HepG2 (cell line): ENCODE results near the gene AFDN. TPM values are rescaled to one million over a fixed set of nuclear protein-coding genes. Genes with fewer than 3 reads are reported as not detected.

Experiments
- ARNT ChIP-seq: fragments of 450-650 bp; IDR thresholded peaks from 2 replicates; pipeline ENCODE4 v1.6.1; 2017
- CCDC6 ChIP-seq: sonication (generic); formaldehyde crosslinking; IDR thresholded peaks from 2 replicates; pipeline ENCODE4 v1.8.1; 2022; ENCODE audit warnings: mild to moderate bottlenecking, missing genetic modification reagents, moderate library complexity
- CHD2 ChIP-seq: IDR thresholded peaks from 2 replicates; pipeline ENCODE4 v1.6.1; 2011; ENCODE audit warnings: low read depth, low read length, improper control_type of control experiment
- DMAP1 ChIP-seq: IDR thresholded peaks from 2 replicates; pipeline ENCODE4 v1.6.1; 2016
- DPF2 ChIP-seq: sonication (generic); formaldehyde crosslinking; IDR thresholded peaks from 2 replicates; pipeline ENCODE4 v1.4.0; 2020; ENCODE audit warnings: mild to moderate bottlenecking, low read depth, missing genetic modification reagents, borderline replicate concordance
- FOXP1 ChIP-seq, 2 experiments: fragments of 450-650 bp in 1 of 2; IDR thresholded peaks; 2 replicates each; pipeline ENCODE4 v1.6.1; 2017 to 2018; ENCODE audit warnings: antibody characterized with exemption in 1 of 2
- HDAC1 ChIP-seq: sonication (generic); formaldehyde crosslinking; IDR thresholded peaks from 2 replicates; pipeline ENCODE4 v1.5.1; 2020; ENCODE audit warnings: mild to moderate bottlenecking, missing genetic modification reagents
- HDAC2 ChIP-seq: sonication (generic); formaldehyde crosslinking; IDR thresholded peaks from 2 replicates; pipeline ENCODE4 v1.4.0; 2020; ENCODE audit warnings: missing genetic modification reagents
- HNRNPL ChIP-seq: fragments of 200-400 bp; formaldehyde crosslinking; IDR thresholded peaks from 2 replicates; pipeline ENCODE4 v1.6.1; 2017; ENCODE audit warnings: mild to moderate bottlenecking, low read depth, low read length
- KDM5B ChIP-seq: sonication (generic); formaldehyde crosslinking; IDR thresholded peaks from 2 replicates; pipeline ENCODE4 v1.4.0; 2020; ENCODE audit warnings: missing genetic modification reagents, mild to moderate bottlenecking, borderline replicate concordance
- POGZ ChIP-seq: sonication (generic); formaldehyde crosslinking; IDR thresholded peaks from 2 replicates; pipeline ENCODE4 v1.4.0; 2020; ENCODE audit warnings: mild to moderate bottlenecking, missing genetic modification reagents
- TAF1 ChIP-seq: sonication (generic); formaldehyde crosslinking; IDR thresholded peaks from 2 replicates; pipeline ENCODE4 v1.4.0; 2020; ENCODE audit warnings: missing genetic modification reagents
- ZFP37 ChIP-seq: sonication (generic); formaldehyde crosslinking; IDR thresholded peaks from 2 replicates; pipeline ENCODE4 v1.4.0; 2020; ENCODE audit warnings: missing genetic modification reagents, borderline replicate concordance
- ZNF251 ChIP-seq: sonication (generic); formaldehyde crosslinking; IDR thresholded peaks from 2 replicates; pipeline ENCODE4 v1.9.0; 2021; ENCODE audit warnings: mild to moderate bottlenecking, missing genetic modification reagents
- ZNF44 ChIP-seq: sonication (generic); formaldehyde crosslinking; IDR thresholded peaks from 2 replicates; pipeline ENCODE4 v1.5.1; 2020; ENCODE audit warnings: mild to moderate bottlenecking, missing genetic modification reagents
- ZNF441 ChIP-seq: sonication (generic); formaldehyde crosslinking; IDR thresholded peaks from 2 replicates; pipeline ENCODE4 v1.7.0; 2021; ENCODE audit warnings: missing genetic modification reagents, borderline replicate concordance
- ZNF556 ChIP-seq: sonication (generic); formaldehyde crosslinking; IDR thresholded peaks from 2 replicates; pipeline ENCODE4 v1.4.0; 2020; ENCODE audit warnings: mild to moderate bottlenecking, missing genetic modification reagents, borderline replicate concordance
- ZNF564 ChIP-seq: sonication (generic); formaldehyde crosslinking; IDR thresholded peaks from 2 replicates; pipeline ENCODE4 v1.8.1; 2023; ENCODE audit warnings: mild to moderate bottlenecking, missing genetic modification reagents
- ZNF577 ChIP-seq: sonication (generic); formaldehyde crosslinking; IDR thresholded peaks from 2 replicates; pipeline ENCODE4 v1.4.0; 2020; ENCODE audit warnings: mild to moderate bottlenecking, low read depth, missing genetic modification reagents, borderline replicate concordance
- ZNF772 ChIP-seq: sonication (generic); formaldehyde crosslinking; IDR thresholded peaks from 2 replicates; pipeline ENCODE4 v1.5.0; 2020; ENCODE audit warnings: mild to moderate bottlenecking, missing genetic modification reagents
- polyA plus RNA-seq, 8 experiments: library from polyadenylated mRNA; depleted of rRNA in 3 of 8; stranded (reverse) in 7 of 8; unstranded in 1 of 8; fragments of >200 nt; fragmentation: Illumina TruSeq in 4 of 8; extraction: Trizol in 4 of 8; gene quantifications; 2 replicates each; pipeline versions ENCODE4 v1.2.1 to v1.2.3, GENCODE V29; 2011 to 2016; ENCODE audit warnings: low read depth in 4 of 8, missing spikeins in 1 of 8, mixed read lengths in 1 of 8; ENCODE audit not compliant: insufficient read depth in 1 of 8
- total RNA-seq, 5 experiments: library from RNA; depleted of rRNA; stranded (reverse); fragments of >200 nt; fragmentation: Illumina TruSeq; extraction: Trizol; gene quantifications; 2 replicates each; pipeline ENCODE4 v1.2.3, GENCODE V29; 2016; ENCODE audit warnings: low read depth in 1 of 5
- TF ChIP-seq, protein P1 (sequence below): sonication (generic); formaldehyde crosslinking; IDR thresholded peaks from 2 replicates; pipeline ENCODE4 v1.4.0; 2020; ENCODE audit warnings: low read depth, mild to moderate bottlenecking, missing genetic modification reagents
- TF ChIP-seq, protein P2 (sequence below): sonication (generic); formaldehyde crosslinking; IDR thresholded peaks from 2 replicates; pipeline ENCODE4 v1.5.0; 2020; ENCODE audit warnings: missing genetic modification reagents
- TF ChIP-seq, protein P3 (sequence below): sonication (generic); formaldehyde crosslinking; IDR thresholded peaks from 2 replicates; pipeline ENCODE4 v1.5.1; 2020; ENCODE audit warnings: missing genetic modification reagents, mild to moderate bottlenecking, borderline replicate concordance

The AFDN gene
- total and polyA plus RNA-seq, 2 of the 13 experiments (the other 11 are each of a cell fraction or from before 2014, with no cell fraction given) = 136 to 151 TPM

DNA sequence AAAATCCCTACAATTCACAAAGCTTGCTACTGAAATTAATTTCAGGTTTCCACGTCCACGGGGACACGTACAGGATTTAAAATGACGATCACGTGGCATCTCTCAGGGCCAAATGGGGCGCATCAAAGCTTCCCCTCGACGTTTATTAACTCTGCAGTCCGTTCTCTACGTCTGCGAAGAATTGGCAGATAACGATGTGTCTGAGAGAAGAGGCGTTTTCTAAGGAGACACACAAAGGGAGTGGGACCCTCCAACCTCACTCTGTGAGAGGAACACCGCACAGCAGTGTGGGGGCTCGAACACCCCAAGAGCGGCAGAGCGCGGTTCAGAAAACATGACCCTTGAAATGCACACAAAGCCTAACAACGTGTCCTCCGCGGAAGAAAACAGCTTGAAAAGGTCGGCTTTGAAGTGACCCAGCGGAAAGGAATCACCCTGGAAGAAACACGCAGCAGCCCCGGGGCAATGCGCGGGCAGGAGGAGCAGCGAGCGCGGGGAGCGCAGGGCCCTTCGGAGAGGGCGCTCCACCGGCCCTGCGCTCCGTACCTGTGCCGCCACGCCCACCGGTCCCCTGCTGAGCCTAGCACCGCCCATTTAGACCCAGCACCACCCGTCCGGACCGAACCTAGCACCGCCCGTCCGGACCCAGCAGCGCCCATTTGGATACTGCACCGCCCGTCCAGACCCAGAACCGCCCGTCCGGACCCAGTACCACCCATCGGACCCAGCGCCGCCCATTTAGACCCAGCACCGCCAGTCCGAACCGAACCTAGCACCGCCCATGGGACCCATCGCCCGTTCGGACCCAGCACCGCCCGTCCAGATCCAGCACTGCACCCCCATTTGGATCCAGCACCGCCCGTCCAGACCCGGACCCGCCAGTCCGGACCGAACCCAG is 1.1 kb upstream of the AFDN start (continued):
- no peak for TF ChIP-seq ZNF251 (CRISPR knock-in tag)
- TF ChIP-seq, protein P1, sequence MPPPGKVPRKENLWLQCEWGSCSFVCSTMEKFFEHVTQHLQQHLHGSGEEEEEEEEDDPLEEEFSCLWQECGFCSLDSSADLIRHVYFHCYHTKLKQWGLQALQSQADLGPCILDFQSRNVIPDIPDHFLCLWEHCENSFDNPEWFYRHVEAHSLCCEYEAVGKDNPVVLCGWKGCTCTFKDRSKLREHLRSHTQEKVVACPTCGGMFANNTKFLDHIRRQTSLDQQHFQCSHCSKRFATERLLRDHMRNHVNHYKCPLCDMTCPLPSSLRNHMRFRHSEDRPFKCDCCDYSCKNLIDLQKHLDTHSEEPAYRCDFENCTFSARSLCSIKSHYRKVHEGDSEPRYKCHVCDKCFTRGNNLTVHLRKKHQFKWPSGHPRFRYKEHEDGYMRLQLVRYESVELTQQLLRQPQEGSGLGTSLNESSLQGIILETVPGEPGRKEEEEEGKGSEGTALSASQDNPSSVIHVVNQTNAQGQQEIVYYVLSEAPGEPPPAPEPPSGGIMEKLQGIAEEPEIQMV (CRISPR knock-in tag) = no peak
- no peak; the same call in 1 of the 2 replicates for TF ChIP-seq HDAC2 (CRISPR knock-in tag)
- peak; percentile 71; the same call in 1 of the 2 replicates for TF ChIP-seq POGZ (CRISPR knock-in tag)
- TF ChIP-seq ZNF577 (CRISPR knock-in tag) = no peak
- TF ChIP-seq ARNT = no peak
- TF ChIP-seq, protein P2, sequence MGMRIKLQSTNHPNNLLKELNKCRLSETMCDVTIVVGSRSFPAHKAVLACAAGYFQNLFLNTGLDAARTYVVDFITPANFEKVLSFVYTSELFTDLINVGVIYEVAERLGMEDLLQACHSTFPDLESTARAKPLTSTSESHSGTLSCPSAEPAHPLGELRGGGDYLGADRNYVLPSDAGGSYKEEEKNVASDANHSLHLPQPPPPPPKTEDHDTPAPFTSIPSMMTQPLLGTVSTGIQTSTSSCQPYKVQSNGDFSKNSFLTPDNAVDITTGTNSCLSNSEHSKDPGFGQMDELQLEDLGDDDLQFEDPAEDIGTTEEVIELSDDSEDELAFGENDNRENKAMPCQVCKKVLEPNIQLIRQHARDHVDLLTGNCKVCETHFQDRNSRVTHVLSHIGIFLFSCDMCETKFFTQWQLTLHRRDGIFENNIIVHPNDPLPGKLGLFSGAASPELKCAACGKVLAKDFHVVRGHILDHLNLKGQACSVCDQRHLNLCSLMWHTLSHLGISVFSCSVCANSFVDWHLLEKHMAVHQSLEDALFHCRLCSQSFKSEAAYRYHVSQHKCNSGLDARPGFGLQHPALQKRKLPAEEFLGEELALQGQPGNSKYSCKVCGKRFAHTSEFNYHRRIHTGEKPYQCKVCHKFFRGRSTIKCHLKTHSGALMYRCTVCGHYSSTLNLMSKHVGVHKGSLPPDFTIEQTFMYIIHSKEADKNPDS (CRISPR knock-in tag) = no peak
- no peak; the same call in 1 of the 2 replicates for TF ChIP-seq TAF1 (CRISPR knock-in tag)
- 0 out of 2 replicates have a peak, but pooled peaks have one; percentile 32 for TF ChIP-seq ZNF441 (CRISPR knock-in tag)
- no peak for TF ChIP-seq ZNF564
- 0 out of 2 replicates have a peak, but pooled peaks have one; percentile 67 for TF ChIP-seq KDM5B
- TF ChIP-seq ZNF556 = peak; percentile 28; the same call in 1 of the 2 replicates
- TF ChIP-seq HDAC1 = no peak
- TF ChIP-seq ZNF44 = no peak
- no peak for TF ChIP-seq ZFP37
- TF ChIP-seq DPF2 (CRISPR knock-in tag) = no peak
- TF ChIP-seq HNRNPL = no peak; the same call in 1 of the 2 replicates
- TF ChIP-seq, protein P3, sequence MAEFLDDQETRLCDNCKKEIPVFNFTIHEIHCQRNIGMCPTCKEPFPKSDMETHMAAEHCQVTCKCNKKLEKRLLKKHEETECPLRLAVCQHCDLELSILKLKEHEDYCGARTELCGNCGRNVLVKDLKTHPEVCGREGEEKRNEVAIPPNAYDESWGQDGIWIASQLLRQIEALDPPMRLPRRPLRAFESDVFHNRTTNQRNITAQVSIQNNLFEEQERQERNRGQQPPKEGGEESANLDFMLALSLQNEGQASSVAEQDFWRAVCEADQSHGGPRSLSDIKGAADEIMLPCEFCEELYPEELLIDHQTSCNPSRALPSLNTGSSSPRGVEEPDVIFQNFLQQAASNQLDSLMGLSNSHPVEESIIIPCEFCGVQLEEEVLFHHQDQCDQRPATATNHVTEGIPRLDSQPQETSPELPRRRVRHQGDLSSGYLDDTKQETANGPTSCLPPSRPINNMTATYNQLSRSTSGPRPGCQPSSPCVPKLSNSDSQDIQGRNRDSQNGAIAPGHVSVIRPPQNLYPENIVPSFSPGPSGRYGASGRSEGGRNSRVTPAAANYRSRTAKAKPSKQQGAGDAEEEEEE (CRISPR knock-in tag) = peak; percentile 93
- TF ChIP-seq CHD2 = no peak
- no peak for TF ChIP-seq ZNF772
- TF ChIP-seq DMAP1 (CRISPR knock-in tag) = no peak
- TF ChIP-seq CCDC6 (CRISPR knock-in tag) = peak; percentile 57; the same call in 1 of the 2 replicates
- TF ChIP-seq FOXP1 (IDR thresholded peaks at IDR 0.05) = no peak
- no peak for TF ChIP-seq FOXP1 (CRISPR knock-in tag; IDR thresholded peaks at IDR 0.05)
